CD4-positive, alpha-beta T cell treated with Interleukin-15 for 1 hour (primary cell): ENCODE data around the gene OSBP2.
A peak's percentile ranks its signal among the peaks of the same experiment; 100 is the strongest.
"Not testable (repeated sequence)": the region's sequence is repeated elsewhere in the genome, so short reads cannot be mapped to it uniquely, and the experiment has no call there.

Experiments
- DNase-seq: peaks from one replicate; pipeline ENCODE4 v3.0.0-alpha.2; 2020

The OSBP2 gene

DNA sequence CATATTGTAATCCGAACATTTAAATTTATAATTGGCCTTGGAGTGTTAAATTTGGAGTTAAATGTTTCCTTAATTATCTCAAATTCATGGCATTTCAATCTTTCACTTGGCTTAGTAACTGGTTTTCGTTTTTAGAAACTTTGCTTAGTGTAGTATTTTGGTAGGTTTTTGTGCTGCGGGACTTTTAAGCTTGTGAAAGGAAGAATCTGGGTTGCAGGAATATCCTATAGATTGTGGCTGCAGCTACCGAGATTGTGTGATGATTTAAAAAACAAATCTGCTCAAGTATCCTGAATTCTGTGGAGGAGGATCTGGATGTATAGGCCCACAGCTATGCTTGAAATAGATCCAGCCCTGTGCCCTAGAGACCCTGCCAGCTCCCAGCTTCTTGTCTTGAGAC, 27.1 kb downstream of the OSBP2 start:
- DNase-seq = no peak

DNA sequence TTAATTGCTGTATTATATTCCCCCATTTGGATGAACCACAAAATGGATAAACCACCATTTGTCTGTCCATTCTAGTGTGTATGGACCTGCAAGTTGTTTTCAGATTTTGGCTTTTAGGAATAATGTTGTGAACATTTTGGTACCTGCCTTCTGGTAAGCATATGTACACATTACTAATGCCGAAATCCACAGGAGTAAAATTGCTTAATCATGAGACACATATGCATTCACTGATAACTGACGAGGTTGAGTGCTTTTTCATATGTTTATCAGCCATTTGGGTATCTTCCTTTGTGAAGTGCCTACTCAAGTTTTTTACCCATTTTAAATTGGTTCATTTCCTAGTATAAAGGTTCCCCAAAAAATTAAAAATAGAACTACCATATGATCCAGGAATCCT, 34.2 kb downstream of the OSBP2 start:
- no peak for DNase-seq

DNA sequence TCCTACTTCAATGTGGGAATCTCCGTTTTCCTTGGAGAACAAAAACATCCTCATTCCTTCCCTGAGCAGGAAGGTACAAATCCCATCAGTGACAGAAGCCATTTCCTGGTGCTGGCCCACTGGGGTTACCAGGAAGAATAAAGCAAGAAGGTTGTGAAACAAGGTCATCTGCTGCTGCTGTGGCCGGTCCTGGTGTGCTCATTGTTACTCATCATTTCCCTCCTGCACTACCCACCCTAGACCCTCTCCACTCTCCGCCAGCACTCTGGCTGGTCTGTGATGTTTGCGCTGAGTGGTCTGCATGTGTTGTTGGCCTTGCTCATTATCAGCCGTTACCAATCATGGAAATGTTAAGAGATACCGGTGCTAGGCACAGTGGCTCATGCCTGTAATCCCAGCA, 37.0 kb downstream of the OSBP2 start:
- no peak for DNase-seq

DNA sequence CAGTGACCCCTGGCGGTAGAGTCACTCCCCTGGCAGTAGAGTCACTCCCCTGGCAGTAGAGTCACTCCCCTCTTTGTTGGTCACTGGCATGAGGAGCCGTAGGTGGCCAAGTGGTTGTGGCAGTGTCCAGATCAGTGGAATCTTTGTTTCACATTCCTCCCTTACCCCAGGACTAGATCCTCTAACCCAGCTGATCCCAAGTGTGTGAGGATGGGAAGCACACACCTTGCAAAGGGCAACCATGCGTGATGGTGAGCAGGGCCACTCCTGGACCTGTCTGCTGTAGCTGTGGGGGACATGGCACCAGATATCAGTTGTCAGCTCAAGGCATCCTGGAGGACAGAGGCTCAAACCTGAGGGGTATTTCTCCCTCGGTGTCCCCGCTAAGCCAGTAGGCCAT, 37.8 kb downstream of the OSBP2 start:
- DNase-seq = no peak

DNA sequence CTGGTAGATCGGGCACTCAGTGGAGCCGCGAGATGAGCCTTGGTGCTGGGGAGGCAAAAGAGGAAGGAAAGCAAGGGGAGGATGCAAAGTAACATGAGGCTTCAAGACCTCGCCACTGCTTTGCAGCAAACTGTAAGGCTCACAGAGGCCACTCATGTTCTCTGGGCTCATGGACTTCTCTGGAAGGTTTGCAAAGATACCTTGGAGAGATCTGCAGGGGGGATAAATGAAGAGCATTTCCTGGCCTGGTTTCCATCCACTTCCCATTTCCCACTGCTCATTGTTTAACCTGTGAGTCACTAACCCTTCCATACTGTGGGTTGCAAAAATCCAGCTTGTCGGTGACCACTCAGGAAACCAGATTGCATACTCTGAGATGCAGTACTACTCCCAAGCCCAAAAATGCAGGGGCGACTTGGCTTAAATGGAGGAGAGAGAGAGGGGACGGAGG, 38.5 kb downstream of the OSBP2 start:
- no peak for DNase-seq

DNA sequence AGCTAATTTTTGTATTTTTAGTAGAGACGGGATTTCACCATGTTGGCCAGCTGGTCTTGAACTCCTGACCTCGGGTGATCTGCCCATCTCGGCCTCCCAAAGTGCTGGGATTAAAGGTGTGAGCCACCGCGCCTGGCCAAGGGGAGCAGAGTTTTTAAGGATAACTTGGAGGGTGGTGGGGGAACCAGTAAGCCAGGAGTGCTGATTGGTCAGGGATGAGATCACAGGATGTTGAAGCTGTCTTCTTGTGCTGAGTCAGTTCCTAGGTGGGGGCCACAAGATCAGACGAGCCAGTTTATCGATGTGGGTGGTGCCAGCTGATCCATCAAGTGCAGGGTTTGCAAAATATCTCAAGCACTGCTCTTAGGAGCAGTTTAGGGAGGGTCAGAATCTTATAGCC, 45.3 kb downstream of the OSBP2 start:
- not testable (repeated sequence) for DNase-seq

DNA sequence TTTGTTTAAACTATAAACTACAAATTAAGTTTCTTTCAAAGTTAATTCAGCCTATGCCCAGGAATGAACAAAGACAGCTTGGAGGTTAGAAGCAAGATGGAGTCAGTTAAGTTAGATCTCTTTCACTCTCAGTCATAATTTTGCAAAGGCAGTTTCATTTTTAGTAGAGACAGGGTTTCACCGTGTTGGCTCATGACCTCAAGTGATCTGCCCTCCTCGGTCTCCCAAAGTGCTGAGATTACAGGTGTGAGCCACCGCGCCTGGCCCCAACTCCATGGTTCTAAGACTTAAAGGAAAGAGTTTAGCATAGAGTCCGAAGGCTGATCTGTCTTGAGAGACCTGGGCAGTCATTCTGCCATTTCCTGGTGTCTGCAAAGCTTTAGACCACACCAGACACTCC, 45.8 kb downstream of the OSBP2 start:
- not testable (repeated sequence) for DNase-seq

DNA sequence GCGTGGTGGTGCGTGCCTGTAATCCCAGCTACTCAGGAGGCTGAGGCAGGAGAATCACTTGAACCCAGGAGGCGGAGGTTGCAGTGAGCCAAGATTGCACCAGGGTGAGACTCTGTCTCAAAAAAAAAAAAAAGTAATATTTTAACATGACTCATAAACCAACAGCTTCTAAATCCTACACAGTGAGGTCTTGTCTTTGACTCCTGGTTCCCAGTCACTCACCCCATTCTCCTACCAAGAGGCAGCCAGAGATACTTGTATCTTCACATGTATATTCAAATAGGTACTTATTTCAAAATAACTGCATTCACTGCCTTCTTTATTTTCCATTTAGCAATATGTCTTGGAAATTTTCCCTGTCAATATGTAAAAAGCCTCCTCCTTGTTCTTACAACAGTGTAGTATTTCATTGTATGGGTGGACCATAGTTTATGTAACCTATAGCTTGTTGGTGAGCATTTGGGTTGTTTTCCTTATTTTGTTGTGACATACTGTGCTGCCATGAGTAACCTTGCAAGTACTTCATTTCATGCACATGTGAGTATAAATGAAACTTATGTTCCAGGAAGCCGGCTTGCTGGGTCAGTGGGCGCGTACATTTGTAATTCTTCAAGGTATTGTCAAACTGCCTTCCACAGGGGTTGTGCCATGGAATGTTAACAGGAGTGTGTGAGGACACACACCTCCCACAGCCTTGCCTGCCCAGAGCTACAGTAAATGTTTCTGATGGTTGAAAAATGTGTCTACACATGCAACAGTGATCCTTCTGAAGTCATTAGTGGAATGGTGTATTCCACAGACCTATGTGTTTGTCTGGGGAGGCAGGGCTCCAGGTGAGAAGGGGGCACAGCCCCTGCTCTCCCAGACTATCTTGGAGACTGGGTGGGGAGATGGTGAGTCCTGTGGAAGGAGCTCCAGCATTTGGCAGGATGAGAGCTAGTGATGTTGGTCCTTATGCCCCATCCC, 47.9 kb downstream of the OSBP2 start:
- DNase-seq = no peak

DNA sequence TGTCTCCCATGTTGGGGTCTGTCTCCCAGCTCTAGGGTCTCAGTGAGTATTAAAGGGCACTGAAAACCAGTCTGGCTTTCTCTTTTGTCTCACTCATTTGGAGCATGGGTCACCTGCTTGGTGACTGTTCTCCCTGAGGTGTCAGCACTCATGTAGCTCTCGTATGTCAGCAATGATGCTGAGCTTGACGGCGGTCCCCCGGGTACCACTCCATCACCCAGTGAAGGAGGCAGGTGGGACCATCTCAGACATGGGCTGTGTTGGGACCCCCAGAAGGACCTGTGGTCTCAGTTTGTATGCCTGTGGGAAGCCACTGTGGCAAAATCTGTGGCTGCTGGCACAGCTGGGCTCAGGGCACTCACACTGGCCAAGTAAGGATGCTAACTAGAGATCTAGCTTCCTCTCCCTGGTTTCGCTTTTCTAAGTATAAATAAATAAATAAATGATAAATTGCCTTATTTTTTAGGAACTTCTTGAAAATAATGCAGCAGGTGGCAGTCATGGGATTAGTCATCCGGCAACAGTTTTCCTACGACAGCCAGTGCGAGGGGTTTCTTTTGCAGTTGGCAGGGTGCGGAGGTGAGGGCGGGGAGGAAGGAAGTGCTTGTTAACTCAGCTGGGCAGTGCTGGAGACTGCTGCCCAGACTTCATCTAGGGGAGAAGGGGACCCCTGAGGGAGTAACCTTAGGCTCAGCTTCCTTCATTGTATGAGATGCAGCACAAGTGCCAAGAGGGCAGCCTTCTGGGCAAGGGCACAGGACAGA, 48.8 kb downstream of the OSBP2 start:
- no peak for DNase-seq

DNA sequence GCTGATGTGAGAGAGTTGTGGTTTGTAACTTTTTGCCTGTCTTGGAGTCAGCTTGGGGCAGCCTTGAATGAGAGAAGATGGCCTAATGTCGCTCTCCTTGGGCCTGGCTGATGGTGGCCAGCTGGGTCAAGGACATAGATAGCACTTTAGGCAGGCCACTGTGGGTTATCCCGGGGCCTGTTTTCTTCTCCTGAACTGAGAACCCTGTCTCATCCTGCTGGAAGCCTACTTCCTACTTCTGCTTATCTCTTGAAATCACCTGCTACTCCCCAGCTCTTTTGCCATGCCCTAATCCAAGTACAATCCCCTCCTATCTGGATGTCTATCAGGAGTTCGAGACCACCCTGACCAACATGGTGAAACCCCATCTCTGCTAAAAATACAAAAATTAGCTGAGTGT, 49.5 kb downstream of the OSBP2 start:
- no peak for DNase-seq

DNA sequence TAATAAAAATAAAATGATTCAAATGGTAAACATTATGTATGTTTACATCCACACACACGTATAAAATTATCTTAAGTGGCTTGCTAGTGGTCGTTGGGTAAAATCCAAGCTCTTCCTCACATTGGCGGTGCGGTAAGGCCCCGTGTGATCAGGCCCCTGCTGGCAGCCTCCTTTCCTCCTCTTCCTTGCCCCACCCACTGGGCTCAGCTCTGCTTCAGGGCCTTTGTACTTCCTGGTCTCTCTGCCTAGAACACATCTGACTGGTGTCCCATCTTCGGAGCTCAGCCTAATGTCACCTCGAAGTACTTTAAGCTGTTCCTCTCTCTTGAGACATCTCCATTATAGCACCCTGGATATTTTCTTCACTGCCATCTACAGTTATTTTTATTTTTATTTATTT, 52.8 kb downstream of the OSBP2 start:
- DNase-seq = no peak

DNA sequence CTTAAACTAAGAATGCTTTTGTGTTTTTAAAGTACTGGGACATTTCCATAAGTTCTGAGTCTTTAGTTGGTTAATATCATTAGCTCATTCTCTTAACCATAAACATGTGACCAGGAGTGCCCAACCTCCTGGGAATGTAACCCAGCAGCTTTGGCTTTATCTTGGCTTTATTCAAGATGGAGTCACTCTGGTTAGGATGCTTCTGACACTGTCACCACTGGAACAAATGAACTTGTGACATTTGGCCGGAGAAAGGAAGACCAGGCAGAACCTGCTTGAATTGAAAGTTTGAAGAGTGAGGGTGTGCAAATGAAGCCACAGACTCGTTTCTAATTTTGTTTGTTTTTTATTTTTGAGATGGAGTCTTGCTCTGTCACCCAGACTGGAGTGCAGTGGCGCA, 54.6 kb downstream of the OSBP2 start:
- DNase-seq = no peak

DNA sequence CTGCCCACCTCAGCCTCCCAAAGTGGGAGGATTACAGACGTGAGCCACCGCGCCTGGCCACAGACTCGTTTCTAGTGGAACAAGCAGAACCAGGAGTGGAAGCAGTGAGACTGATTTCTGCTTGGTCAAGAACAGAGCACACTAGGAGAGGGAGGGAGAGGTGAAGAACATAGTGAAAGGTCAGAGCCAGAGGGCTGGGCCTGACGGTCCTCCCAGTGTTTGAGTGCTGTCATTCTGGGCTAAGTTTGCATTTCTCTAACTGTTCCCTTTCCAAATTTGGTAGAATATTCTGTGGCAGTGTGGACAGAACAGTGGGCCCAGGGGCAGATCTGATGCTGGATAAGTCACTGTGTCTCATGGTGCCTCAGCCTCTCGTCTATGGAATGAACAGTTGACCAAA, 55.2 kb downstream of the OSBP2 start:
- no peak for DNase-seq

DNA sequence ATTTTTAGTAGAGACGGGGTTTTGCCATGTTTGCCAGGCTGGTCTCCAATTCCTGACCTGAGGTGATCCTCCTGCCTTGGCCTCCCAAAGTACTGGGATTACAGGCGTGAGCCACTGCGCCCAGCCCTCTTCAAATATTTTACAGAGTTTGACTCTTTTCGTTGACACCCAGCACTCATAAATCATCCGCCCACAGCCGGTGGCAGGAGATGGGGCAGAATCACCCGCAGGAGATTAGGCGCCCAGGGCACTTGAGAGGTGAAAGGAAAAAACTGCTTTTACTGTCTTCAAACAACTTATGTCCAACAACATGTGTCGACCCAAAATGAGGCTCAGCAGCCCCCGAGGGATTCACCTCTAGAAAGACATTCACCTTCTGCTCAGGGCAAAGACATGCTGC, 56.9 kb downstream of the OSBP2 start:
- DNase-seq = no peak

DNA sequence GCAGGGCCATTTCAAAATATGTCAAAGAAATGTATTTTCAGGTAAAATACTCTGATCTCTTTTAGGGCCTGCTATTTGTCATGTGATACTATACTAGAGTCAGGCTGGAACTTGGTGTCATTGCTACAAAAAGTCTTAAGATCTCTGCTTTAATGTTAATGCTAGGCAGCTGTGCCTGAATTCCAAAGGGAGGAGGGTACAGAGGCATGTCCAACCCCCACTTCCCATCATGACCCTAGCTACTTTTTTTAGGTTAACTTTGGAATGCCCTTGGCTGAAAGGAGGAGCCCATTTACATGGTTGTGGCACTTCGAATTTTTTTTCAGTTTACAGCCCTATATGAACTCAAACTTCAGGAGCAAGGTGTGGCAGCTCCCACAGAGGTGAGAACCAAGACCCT, 58.1 kb downstream of the OSBP2 start:
- no peak for DNase-seq

DNA sequence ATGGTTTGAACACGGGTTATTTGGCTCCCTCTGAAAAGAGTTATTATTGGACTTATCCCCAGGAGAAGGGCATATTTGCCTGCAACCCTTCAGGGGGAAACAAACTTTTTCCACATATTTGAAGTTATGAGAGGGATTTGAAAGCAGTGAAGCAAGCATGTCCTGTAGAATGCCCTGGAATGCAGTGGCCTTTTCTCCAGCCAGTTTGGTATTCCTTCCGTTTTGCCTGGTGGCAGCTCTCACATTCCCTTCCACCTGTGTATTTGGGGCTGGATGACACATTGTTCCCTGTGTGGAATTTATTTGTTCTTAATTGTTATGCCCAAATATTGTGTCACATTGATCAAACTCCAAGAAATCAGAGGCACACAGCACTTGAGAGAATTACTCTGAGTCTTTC, 59.0 kb downstream of the OSBP2 start:
- no peak for DNase-seq

DNA sequence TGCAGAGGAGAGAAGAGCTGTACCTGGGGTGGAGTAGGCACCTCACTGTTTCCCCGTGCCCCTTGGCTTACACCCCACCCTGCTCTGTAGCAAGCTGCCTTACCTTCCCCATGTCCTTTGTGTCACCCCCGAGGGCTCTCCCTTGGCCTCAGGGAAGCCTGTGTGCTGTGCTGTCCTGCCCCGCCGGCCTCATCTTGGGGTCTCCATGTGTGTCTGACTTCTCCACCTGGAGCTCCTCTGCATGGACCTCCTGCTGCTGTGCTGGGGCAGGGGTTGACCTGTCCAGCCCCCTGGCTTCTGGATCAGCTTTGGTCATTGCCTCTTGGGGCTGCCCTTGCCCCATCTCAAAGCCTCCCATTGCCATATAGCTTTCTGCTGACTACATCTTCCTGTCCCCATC, 59.8 kb downstream of the OSBP2 start:
- DNase-seq = no peak

DNA sequence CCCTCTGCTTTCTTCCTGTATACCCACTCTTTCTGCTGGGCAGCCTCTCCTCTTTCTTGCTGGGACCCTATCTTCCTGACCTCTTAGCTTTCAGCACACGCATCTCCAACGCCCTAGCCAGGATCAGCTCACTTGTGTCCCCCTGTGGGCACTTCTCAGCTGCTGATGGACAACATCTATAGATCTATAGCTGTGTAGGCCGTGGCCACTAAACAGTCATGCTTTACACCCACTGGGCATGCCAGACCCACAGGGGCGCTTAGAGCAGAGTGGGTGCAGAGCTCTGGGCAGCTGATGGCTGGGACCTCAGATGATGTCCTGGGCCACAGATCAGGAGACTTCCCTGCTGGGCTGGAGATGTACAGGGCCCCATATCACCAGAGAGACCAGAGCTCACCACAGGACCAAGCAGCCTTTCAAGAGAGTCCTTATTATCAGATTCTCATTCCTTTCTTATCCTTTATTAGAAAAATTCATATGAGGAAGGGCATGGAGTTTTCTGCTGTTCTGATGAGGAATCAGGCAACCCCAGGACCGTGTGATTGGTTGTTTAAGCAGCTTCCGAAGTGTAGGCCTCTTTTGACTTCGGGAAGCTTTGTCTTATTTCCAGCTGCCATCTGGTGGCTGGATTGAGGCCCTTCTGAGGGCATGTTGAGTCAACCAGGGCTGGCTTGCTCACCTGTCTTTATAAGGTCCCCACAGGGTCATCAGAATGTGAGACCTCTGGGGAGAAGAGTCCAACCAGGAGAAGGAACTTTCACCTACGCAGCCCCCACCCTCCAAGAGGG, 60.5 kb downstream of the OSBP2 start:
- peak; percentile 46 for DNase-seq

DNA sequence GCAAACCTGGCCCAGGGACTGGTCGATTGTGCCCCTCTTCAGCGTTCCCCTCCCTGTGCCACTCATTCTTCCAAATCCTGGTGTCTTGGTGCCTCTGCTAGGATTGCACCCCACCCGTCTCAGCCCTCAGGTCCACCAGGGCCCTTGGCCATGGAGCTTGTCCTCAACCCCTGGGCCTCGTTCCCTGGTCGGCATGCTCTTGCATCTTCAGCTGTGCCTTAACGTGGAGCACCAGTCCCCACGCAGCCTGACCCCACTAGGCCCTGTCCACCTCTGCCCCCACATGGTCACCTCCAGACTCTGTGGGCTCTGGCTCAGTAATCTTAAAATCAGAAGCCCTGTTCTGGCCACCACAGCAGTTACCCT, 61.1 kb downstream of the OSBP2 start:
- DNase-seq = no peak

DNA sequence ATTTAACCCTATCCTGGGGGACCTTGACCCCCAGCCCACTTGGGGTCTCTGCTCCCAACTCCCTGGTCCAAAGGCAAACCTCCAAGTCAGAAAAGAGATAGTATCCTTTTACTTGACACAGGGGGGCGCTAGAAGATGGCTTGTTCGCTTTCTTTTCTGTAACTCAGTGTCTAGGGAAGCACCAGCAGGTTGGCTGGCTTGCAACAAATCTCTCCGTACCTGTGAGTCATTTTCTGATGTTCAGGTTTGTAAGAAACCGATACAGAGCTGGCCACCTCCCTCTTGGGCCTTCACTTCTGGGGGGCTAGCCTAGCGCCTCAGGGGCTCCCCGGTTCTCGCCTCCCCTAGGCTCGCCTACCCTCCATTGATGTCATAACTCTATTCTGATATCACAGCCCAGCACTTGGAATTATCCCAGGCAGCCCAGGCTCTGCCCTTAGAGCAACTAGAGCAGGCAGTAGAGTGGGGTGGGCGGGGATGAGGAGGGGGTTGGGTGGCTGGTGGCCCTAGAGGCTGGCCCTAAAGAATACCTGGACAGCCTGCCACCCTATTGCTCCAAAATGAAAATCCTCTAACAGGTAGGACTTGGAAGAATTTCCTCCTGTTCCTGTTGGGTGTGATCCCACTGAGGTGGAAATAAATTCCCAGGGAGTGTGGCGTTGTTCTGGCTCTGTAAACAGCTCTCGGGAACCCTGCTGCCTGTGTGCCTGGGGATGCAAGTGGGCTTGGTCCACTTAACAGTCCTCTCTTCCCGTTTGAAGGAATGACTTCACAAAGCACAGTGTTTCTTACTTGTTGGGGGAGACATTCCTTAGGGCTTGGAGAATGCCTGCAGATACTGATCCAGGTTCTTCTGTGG, 69.4 kb downstream of the OSBP2 start:
- peak; percentile 52 for DNase-seq

DNA sequence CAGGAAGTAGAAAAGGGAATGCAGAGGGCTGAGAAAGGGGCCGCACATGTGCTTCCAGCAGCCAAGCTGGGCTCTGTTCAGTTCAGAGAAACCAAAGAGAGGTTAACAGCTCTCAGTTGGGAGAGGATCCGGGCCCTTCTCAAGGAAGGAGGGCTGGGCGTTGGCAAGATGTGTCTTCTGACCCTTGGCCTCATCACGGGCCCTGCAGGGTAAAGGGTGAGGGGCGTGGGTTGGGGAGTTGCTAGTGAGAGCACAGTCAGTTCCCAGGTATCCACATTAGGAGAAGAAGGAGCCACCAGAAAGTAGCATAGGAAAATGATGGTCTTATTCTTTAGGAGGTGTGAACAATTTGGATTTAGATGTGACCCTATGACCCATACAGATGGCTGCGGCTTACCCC, 73.0 kb downstream of the OSBP2 start:
- DNase-seq = no peak

DNA sequence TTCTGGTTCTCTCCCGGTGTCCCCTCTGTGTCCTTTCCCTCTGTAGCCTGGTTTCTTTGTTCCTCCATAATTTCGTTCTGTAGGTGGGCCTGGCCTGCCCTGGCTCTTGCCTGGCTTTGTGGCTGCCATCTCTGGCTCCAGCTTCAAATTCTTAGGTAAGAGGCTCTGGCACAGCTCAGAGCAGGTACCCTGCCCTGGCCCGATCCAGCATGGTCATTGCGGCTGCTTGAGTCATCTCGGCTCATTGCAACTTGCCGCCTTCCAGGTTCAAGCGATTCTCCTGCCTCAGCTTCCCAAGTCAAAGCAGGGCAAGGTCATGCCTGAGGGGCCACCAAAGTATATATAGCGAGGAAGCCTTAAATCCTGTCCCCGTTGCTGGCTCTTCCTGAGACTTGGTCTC, 76.0 kb downstream of the OSBP2 start:
- DNase-seq = no peak
